Stimulated activated CD4-positive, alpha-beta T cell treated with anti-CD3 and anti-CD28 coated beads, TNF-alpha, amount 100 ng/mL, for 48 hours (primary cell): ENCODE measurements around the gene PASK.

Experiments
- DNase-seq, 3 donors: peaks; one replicate each; pipeline ENCODE4 v3.0.0-alpha.2; 2020; ENCODE audit warnings: low read depth in 3 of 3

The PASK gene

DNA sequence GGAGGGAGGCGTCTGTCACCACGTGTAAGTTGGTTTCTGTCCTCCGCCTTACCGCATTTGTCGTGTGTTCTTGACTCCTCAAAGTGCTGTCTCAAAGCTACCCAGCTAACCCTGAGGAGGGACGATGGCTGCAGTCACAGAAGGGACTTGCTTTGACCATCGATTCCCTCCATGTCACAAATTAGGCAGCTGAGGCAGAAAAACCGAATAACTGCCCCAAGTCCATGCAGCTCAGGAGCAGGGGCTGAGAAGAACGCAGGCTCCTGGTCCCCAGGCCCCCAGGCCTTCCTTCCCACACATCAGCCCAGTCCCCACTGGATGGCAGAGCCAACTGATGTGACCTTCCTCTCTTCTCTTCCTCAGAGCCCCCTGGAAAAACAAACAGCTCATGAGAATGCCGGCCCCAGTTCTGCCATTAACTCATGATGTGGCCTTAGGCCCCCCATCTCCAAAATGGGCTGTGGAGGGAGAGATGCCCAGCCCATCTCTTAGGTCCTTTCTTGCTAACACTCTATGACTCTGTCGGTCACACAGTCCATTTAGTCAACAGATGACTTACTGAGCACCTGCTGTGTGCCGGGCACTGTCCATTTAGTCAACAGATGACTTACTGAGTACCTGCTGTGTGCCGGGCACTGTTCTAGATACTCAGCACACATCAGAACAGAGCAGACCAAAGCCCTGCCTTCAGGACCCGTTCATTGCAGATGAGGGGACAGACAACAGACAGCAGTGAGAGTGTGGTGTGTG lies 66.8 kb downstream of the PASK start:
- DNase-seq = no peak

DNA sequence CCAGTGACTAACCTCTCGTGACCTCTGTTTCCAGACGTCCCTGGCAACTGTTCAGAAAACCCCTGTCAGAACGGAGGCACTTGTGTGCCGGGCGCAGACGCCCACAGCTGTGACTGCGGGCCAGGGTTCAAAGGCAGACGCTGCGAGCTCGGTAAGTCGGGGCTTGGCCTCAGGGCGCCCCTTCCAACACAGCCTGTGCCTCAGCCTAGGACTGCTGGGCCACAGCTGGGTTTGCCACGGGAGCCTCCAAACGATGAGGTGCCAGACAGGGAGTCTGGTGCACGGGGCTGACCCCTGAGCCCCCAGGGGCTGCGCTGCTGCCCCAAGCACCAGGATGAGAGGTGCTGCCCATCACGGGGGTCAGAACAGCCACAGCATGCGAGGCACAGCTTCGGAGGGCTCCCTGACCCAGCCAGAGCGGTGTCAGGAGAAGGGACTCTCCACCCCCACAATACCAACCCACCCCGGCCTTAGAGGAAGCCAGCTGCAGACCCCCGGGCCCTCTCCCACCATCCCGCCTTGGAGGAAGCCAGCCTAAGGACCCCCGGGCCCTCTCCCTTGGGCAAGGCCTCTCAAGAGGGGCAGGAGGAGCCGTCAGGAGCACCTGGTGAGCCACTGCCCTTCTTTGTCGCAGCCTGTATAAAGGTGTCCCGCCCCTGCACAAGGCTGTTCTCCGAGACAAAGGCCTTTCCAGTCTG lies 67.5 kb downstream of the PASK start:
- no peak for DNase-seq

DNA sequence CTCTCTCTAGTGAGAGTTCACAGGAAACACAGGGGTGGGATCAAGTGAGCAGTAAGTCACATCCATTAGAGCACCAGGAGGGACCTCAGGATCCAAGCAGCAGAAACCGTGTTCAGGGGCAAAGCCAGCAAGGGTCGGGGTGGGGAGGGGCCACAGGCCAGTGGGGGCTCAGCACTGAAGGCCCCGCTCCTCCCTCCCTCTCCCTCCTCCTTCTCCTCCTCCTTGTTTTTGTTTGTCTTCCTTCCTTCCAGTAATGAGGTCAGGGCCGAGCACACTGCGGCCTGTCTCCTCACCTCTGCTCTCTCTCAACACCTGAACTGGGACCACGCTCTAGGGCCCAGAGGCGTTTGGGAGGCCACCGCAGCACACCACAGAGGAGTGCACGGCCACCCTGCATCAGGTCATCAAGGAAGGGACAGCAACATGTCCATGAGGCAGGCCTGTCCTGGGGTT lies 68.1 kb downstream of the PASK start:
- no peak for DNase-seq

DNA sequence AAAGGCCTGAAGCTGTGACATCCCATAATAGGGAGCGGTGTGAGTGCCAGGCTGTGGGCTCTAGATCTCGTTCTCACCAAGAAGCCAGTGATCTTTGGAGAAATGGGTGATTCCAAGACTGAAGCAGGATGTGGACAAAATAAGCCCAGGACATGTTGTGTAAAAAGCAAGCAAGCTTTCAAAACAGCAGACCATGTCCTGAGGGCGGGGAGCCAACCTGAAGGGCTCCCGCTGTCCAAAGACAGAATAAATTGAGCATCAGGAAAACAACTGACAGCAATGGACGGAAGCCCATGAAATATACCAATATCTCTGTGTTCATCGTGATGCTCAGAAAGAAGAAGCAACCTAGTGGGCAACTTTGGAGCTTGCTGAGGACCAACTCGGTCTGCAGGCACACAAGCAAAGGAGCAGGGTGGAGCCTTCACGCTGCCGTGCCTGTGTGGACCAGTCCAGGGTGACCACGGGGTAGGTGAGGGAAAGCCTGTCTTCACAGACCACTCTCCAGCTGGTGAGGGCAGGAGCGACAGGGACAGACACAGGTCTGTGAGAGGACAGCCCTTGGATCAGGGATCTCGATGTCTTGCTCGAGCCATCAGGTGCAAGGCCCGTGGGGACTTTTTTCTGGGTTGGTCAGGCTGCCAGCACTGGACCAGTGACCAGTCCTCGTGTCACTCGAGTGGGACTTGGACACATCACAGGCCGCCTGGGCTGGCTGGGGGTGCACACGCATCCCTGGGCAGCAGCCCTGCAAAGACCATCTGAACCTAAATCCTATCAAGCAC lies 68.7 kb downstream of the PASK start:
- no peak for DNase-seq

DNA sequence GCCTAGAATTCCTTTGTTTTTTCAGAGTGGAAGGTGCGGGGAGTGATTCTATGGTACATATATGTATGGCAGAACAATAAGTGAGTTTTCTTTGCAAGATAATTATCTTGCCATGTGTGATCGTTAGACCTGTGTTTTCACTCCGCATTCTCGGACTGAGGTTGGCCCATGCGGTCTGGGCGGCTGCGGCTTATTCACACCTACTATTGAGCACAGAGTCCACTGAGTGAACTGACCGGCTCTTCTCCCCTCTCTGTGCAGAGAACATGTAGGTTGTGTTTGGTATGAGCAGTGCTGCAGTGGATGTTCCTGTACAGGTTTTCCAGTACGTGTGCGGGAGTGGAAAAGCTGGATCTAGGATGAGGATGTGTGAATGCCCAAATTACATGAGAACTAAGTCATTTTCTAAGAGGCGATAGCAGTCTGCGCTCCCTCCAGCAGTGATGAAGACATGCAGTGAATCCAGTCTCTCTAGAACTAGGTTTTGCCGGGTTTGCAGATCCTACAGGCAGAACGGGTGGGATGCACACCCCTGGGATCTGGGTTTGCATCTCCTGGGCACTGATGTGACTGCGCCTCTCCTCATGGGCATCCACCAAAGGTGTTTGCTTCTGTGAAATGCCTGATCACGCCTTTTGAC lies 74.3 kb downstream of the PASK start:
- no peak for DNase-seq

DNA sequence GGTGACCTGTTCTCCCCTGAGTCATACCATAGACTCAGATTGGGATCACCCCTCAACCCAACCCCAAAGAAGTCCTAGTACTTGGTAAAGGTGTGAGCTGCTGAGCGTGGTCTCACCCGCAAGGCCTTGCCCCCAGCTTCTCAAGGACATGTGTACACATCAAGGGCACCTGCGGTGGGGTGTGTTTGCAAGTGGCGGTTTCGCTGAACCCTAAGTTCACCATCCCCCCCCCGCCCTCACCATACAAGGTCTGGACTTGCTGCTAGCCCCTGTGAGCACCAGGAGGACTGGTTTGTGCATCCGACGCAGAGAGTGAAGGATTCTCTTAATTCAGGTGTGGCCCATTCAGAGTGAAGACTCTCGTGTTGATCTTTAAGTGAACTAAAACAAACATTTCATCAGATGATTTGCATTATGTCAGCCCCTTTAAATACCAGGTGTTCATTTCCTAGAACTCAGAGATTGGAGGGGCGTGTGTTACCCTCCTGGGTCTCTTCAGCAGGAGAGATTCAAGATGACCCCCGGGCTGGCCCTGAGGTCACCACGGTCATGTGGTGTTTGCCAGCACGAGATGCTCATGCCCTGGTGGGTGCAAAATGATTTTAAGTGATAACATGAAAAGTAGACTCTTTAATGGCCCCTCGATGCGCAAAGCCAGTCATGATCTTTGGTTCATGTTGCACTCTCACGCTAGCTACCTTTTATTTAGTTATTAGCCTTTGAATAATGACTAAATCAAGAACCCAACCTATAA lies 75.0 kb downstream of the PASK start:
- no peak for DNase-seq

DNA sequence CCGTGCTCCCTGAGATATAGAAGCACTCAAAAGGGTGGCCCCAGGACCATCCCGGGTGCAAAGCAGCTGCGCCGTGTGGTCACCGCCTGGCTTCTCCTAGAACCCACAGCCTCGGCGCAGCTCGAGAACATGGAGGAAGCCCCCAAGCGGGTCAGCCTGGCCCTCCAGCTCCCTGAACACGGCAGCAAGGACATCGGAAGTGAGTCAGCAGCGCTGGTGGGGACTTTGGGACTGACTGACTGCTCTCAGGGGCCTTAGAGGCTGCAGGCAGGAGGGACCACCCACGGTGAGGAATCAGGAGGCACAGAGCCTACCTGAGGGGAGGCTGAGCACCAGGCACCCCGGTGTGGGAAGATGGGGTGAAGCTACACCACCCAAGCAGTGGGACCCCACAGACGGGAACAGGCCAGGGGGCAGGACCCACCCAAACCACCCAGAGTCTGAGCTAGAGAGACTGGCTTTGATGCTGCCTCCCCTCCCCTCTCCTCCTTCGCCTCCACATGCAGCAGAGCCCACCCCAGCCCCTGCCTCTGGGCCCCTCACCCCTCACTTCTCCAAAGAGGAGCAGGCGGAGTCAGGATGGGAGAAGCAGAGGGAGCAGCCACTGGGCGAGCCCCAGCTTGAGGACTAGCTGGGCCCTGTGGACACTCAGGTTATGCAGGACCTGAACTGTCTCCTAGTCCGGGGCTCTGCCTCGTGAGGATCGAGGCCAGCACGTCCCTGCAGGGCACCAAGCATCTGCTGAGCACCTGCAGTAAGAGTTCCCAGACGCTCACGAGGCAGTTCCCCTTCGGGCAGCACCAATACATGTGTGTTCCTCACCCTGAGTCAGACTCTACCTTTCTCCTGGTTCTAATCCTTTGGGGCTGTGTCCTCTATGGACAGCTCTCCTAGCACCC lies 75.9 kb downstream of the PASK start:
- no peak for DNase-seq

DNA sequence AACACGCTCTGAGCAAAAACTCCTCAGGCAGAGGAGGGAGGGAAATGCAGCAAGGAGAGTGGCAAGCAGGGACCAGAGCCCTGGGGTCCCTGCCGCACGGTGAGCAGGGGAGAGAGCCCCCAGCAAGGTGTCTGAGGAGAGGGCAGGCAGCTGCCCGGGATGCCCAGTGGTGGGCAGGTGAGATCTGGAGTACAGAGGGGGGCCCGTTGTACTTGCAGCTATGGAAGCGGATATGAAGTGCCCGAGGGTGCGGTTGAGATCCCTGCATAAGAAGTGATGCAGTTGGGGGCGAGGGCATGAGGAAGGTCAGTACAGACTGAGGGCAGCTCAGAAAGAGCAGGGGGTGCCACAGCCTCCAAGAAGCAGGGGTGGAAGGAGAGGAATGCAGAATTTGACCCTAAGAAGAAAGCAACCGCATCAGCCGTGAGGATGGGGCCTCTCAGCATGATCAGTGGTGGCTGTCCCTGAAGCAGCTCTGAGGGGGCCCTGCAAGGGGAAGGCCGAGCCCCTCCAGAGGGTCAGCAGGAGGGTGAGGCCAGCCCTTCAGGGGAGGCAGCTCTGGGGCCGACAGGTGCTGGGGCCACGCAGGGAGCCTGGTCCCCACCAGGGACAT lies 76.6 kb downstream of the PASK start:
- no peak for DNase-seq

DNA sequence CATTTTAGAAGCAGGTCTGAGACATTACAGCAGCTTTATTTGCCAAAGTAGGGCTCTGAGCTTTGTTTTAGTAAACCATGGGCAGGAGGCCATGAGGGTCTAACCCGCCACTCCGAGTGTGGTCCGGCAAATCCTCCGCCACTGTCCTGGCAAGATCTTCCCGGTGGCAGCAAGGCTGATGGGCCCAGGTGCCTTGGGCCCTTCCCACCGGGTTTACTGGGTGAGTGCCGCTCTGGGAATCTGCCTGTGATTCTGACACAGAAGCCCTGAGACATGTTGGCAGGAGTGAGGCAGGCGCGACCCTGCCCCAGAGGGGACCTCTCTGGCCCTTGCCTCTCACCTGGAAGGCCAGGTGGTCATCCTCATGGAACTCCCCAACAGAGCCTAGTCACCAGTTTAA lies 77.1 kb downstream of the PASK start:
- no peak for DNase-seq

DNA sequence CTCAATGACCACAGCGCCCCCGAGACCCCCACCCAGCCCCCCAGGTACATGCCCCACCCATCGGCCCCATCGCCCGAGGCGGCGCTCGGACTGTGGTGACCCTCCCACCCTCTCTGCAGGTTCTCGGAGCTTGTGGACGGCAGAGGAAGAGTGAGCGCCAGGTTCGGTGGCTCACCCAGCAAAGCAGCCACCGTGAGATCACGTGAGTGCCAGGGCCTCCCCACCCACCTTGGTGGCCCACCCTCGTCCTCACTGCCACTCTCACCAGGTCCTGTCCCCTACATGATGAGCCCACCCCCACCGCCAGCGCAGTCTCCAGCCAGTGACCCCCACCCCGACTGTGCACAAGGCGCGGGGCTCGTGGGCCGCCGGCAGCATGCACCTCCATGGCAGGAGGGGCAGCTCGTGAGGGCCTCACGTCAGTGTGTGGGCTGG lies 77.6 kb downstream of the PASK start:
- no peak for DNase-seq

DNA sequence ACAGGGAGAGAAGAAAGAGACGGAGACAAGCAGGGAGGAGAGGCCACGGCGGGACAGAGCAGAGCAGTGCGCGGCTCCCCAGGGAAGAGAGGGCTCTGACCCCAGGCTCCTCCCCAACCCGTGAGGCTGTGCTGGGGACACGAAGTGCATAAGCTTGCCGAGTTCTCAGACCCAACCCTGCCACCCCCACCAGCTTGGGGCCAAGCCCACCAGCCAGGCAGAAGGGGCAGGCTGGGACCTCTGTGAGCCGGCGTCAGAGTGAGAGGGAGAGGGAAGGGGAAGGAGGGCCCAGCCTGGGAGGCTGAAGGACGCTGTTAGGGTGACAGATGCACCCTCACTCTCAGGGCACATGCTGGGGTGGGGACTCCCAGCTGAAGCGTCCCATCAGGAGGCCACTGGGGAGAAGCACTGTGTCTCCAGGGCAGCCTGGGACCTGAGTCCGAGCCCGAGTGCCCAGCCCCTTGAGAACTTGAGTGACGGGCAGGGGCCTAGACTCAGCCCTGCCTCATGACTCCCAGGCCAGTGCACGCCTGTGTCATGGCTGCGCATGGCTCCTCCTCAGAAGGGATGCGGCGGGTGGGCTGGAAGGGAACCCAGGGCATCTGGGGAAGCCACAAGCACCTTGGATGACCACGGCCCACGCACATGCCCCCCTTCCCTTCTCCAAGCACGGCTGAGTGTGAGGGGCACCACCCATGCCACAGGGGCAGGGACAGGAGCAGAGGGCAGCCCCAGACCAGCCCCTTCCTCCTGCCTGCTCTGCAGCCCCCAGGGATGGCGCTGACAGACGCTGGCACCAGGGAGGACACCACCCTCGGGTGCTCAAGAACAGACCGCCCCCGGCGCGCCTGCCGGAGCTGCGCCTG lies 78.2 kb downstream of the PASK start:
- no peak for DNase-seq

DNA sequence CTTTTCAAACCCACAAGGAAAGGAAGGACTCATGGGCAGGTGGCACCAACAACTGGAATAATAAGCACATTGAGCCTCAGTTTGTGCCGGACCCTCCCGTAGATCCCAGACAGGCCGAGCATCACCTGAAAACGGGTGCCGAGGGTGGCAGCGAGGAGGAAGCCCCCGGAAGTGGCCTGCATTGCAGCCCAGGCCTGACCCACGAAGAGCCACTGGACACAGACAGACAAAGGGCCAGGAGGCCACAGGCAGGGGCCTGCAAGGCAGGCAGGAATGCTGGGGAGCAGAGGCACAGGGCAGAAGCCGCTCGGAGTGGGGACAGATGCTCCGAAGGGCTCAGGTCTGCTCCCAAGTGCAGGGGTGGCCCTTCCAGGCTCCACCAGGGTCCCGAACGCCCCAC lies 78.9 kb downstream of the PASK start:
- DNase-seq = no peak

DNA sequence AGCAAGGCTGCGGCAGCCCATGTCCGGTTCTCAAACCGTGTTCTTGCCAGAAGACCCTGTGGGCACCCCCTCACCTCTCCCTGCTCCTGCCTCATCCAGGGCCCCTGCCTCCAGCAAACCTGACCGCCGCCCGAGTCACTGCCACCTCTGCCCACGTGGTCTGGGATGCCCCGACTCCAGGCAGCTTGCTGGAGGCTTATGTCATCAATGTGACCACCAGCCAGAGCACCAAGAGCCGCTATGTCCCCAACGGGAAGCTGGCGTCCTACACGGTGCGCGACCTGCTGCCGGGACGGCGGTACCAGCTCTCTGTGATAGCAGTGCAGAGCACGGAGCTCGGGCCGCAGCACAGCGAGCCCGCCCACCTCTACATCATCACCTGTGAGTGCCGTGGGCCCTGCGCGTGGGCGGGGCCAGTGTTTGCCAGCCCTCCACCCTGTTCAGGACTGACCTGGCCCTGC lies 79.4 kb downstream of the PASK start:
- DNase-seq = no peak

DNA sequence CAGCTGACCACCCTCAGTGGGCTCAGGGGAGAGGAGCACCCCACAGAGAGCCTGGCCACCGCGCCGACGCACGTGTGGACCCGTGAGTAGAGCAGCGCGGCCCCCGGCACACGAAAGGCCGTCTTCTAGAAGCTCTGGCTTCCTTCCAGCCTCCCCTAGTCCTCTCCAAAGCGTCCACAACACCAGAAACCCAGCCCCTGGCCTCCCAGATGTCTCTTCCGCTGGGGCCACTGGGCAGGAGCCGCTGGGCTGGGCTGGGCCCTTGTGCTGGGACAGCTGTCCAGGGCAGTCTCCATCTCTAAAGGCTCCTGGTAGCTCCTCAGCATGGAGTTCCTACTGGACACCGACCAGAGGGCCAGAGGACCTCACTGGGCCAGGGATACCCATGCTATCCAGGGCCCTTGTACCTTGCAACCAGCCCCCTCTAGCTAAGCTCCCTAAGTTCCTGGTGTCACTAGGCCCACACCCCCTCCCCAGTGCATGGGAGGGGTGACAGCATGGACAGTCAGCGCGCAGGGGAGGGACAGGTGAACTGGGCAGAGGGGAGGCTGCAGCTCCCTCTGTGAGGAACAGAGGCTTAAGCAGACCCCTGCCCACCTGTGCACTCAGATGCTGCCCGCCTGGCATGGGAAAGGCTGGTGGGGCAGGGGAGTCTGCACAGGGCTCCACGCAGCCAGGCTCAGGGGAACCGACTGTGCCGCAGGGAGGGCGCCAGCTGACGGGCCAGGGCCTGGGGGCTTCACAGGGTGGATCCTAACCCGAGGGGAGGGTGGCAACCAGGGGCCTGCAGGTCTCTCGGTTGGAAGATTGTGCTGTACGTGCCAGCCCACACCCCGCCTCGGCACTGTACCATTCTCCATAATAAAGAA lies 80.1 kb downstream of the PASK start:
- DNase-seq = no peak

DNA sequence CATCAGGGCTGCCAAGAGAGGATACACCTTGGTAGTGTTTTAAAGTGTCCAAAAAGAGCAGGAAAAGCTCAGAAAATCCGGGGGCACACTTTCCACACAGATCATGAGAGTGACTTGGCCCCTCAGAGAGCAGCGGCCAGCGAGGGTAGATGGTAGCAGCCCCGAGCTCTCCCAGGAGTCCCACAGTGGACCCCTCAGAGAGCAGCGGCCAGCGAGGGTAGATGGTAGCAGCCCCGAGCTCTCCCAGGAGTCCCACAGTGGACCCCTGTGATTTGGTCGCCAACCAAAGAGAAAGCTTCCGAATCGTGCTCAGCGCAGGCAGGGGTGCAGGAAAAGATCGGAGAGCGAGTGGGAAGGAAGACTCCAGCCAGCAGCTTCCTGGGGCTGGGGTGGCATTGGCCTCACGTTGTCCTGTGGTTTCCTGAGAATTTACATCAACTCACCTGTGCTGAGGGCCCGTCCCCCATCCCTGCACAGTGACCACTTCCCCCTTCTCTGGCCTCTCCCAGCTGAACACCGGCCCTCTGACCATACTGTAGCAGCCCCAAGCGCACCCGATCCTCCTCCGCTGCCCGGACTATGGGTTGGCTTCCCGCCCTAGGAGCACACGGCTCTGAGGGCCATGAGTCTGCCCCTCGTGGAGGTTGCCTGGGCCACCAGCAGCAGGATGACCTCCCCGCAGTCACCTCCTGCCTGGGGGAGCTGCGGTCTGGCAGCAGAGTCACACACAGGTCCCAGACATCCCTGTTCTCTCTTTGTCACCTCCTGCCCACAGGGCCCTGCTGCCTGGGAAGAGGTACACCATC lies 80.9 kb downstream of the PASK start:
- no peak for DNase-seq

DNA sequence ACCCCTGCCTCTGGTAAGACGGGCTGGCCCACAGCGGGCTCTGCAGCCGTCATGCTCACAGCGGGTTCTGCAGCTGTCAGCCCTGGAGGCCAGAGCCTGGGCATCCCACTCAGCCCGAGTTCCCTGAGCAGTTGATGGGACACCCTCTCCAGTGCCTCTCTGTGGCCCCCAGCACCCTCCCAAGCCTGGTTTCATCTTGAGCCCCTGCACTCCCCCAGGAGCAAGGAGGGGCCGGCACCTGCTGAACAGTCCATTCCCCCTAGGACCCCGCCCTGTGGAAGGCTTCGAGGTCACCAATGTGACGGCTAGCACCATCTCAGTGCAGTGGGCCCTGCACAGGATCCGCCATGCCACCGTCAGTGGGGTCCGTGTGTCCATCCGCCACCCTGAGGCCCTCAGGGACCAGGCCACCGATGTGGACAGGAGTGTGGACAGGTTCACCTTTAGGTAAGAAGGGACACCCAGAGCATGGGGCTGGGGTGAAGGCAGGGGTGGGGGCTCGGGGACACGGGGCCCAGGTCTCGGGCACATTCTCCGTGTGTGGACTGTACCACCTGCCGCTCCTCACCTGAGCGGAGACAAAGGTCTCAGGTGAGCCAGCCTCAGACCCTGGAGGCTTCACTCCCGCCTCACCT lies 81.7 kb downstream of the PASK start:
- DNase-seq = no peak
